OCI-LY1 (cell line): Measurements from ENCODE around the gene PSAP.

Experiments used
- H2AFZ ChIP-seq: fragments of 200-600 bp; sonication (generic), shearing (Covaris generic); 2 replicates; pipeline ENCODE4 v1.6.0; 2014; ENCODE audit warnings: antibody characterized with exemption, mild to moderate bottlenecking, low read length
- H3F3A ChIP-seq: fragments of 200-600 bp; sonication (generic), shearing (Covaris generic); 2 replicates; pipeline ENCODE4 v1.6.0; 2014; ENCODE audit warnings: mild to moderate bottlenecking, antibody characterized with exemption, low read length, moderate library complexity; ENCODE audit not compliant: insufficient read depth
- H3K27ac ChIP-seq: fragments of 200-600 bp; sonication (generic); 2 replicates; pipeline ENCODE4 v1.5.1; 2014; ENCODE audit warnings: low read length, mixed run types, mild to moderate bottlenecking, low read depth; ENCODE audit not compliant: poor library complexity, severe bottlenecking
- H3K27me3 ChIP-seq: fragments of 200-600 bp; sonication (generic); 2 replicates; pipeline ENCODE4 v1.6.0; 2014; ENCODE audit warnings: antibody characterized with exemption, mild to moderate bottlenecking, low read length, moderate library complexity; ENCODE audit not compliant: insufficient read depth
- H3K36me3 ChIP-seq: fragments of 200-600 bp; sonication (generic); 2 replicates; pipeline ENCODE4 v1.6.1; 2014; ENCODE audit warnings: mild to moderate bottlenecking, antibody characterized with exemption, low read length, moderate library complexity, mixed read lengths; ENCODE audit not compliant: insufficient read depth
- H3K4me1 ChIP-seq: fragments of 200-600 bp; sonication (generic); 2 replicates; pipeline ENCODE4 v1.5.1; 2014; ENCODE audit warnings: mild to moderate bottlenecking, low read length, moderate library complexity; ENCODE audit not compliant: insufficient read depth, severe bottlenecking
- H3K4me2 ChIP-seq: fragments of 200-600 bp; sonication (generic), shearing (Covaris generic); 2 replicates; pipeline ENCODE4 v1.6.1; 2014; ENCODE audit warnings: low read length
- H3K4me3 ChIP-seq: fragments of 200-600 bp; sonication (generic); 2 replicates; pipeline ENCODE4 v1.5.1; 2014; ENCODE audit warnings: low read length, low read depth, mild to moderate bottlenecking, mixed read lengths; ENCODE audit not compliant: poor library complexity, severe bottlenecking
- H3K79me2 ChIP-seq: fragments of 200-600 bp; shearing (Covaris generic); 2 replicates; pipeline ENCODE4 v1.6.1; 2016; ENCODE audit warnings: mixed run types, low read length, mixed read lengths; ENCODE audit not compliant: insufficient read depth
- H3K9ac ChIP-seq: fragments of 200-600 bp; sonication (generic), shearing (Covaris generic); 2 replicates; pipeline ENCODE4 v1.6.1; 2014; ENCODE audit warnings: mild to moderate bottlenecking, low read length, mixed read lengths
- H3K9me2 ChIP-seq: fragments of 200-600 bp; sonication (generic), shearing (Covaris generic); 2 replicates; pipeline ENCODE4 v1.6.1; 2014; ENCODE audit warnings: low read depth, mild to moderate bottlenecking, low read length, mixed read lengths
- H3K9me3 ChIP-seq: fragments of 200-600 bp; shearing (Covaris generic); 2 replicates; pipeline ENCODE4 v1.6.1; 2014; ENCODE audit warnings: low read length, mixed read lengths
- H4K20me1 ChIP-seq: fragments of 200-600 bp; sonication (generic), shearing (Covaris generic); 2 replicates; pipeline ENCODE4 v1.6.0; 2016; ENCODE audit warnings: mild to moderate bottlenecking, low read length; ENCODE audit not compliant: insufficient read depth
- EZH2 ChIP-seq: fragments of 200-600 bp; sonication (generic), shearing (Covaris generic); IDR thresholded peaks from 2 replicates; pipeline ENCODE4 v1.8.0; 2017; ENCODE audit warnings: borderline replicate concordance, mixed run types, mild to moderate bottlenecking, antibody characterized with exemption, low read length, moderate library complexity, mixed read lengths
- TF ChIP-seq, protein P1 (sequence below): fragments of 200-600 bp; sonication (generic), shearing (Covaris generic); IDR thresholded peaks from 2 replicates; pipeline ENCODE4 v1.5.1; 2017; ENCODE audit warnings: mild to moderate bottlenecking, antibody characterized with exemption, low read length, moderate library complexity, mixed read lengths

Gene PSAP

DNA sequence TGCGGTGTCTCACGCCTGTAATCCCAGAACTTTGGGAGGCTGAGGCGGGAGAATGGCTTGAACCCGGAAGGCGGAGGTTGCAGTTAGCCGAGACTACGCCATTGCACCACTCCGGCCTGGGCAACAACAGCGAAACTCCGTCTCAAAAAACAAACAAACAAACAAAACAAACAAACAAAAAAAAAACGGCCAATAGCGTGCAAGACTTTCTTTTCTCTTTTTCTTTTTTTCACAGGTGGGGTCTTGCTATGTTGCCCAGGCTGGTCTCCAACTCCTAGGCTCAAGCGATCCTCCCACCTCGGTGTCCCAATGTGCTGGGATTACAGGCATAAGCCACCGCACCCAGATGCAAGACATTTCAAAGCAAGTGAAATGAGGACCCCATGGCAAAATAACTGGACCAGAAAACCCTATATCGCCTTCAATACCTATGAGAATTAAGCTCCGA, 1.6 kb downstream of the PSAP start:
- peaks cover 8% of the 10 kb centered on the region; the same call in 1 of the 2 replicates for H3K36me3 ChIP-seq
- H4K20me1 ChIP-seq, result no peaks in the 10 kb centered on the region
- H3F3A ChIP-seq, result no peaks in the 10 kb centered on the region
- peak overlapping the region; percentile 94 for H3K4me3 ChIP-seq
- H3K9ac ChIP-seq, result no peak overlapping the region; the same call in 1 of the 2 replicates
- TF ChIP-seq, protein P1, sequence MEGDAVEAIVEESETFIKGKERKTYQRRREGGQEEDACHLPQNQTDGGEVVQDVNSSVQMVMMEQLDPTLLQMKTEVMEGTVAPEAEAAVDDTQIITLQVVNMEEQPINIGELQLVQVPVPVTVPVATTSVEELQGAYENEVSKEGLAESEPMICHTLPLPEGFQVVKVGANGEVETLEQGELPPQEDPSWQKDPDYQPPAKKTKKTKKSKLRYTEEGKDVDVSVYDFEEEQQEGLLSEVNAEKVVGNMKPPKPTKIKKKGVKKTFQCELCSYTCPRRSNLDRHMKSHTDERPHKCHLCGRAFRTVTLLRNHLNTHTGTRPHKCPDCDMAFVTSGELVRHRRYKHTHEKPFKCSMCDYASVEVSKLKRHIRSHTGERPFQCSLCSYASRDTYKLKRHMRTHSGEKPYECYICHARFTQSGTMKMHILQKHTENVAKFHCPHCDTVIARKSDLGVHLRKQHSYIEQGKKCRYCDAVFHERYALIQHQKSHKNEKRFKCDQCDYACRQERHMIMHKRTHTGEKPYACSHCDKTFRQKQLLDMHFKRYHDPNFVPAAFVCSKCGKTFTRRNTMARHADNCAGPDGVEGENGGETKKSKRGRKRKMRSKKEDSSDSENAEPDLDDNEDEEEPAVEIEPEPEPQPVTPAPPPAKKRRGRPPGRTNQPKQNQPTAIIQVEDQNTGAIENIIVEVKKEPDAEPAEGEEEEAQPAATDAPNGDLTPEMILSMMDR, result no peak
- no peak for TF ChIP-seq EZH2
- H3K4me1 ChIP-seq, result peaks cover 50% of the 10 kb centered on the region
- peak overlapping the region; percentile 84 for H3K4me2 ChIP-seq
- H3K27ac ChIP-seq, result no peak overlapping the region
- H3K9me2 ChIP-seq, result no peaks in the 10 kb centered on the region
- no peak overlapping the region for H2AFZ ChIP-seq
- H3K27me3 ChIP-seq, result no peaks in the 10 kb centered on the region
- H3K79me2 ChIP-seq, result peaks cover 63% of the 10 kb centered on the region
- H3K9me3 ChIP-seq, result no peaks in the 10 kb centered on the region

DNA sequence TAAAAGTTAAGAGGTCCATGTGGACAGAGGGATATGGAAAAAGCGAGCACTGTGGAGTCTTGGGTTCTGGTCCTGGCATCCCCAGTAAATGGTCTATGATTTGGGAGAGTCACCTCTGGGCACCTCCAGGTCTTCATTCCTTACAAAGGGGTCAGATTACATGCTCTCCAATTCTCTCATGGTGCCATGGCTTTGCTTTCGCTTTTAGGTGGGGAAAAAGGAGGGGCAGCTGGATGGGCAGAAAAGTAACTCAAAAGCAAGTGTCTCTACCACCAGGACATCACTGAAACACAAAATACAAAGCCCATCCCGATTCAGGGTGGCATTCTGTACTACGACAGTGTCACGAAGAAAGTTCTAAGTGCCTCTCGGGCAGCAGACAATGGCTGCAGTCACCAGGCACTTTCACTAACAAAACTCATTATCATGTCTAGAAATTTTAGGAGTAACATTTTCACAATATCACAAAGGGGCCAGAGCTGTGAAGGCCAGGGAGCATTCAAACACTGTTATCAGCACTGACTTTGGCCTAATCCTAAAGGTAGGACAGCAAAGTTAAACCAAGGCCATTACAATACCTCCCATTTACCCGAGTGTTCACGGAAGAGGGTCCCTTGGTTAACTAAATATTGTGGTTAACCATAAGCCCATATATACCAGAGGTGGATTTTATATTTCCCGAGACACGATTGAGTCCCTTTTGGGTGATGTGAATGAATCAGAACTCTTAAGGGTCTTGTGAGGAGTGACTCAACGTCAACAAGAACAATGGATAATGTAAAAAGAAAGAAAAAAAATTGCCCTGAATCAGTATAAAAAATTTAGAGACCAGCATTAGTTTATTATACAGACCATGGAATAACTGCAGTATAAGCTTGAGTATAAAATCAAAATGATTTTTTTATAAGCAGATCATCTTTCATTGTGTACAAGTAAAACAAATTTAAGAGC, 2.5 kb downstream of the PSAP start:
- Histone ChIP-seq H3K79me2 (peaks cover 70% of the 10 kb centered on the region), H3F3A (no peaks in the 10 kb centered on the region), H3K4me3 (peak overlapping the region; percentile 94), H3K9me3 (no peaks in the 10 kb centered on the region), H3K27me3 (no peaks in the 10 kb centered on the region), H3K4me1 (peaks cover 52% of the 10 kb centered on the region), H3K9ac (no peak overlapping the region), H2AFZ (no peak overlapping the region), H3K9me2 (no peaks in the 10 kb centered on the region), H3K27ac (no peak overlapping the region), H4K20me1 (no peaks in the 10 kb centered on the region), H3K36me3 (peaks cover 8% of the 10 kb centered on the region; the same call in 1 of the 2 replicates), H3K4me2 (peak overlapping the region; percentile 84)
- TF ChIP-seq, protein P1, result no peak
- no peak for TF ChIP-seq EZH2

DNA sequence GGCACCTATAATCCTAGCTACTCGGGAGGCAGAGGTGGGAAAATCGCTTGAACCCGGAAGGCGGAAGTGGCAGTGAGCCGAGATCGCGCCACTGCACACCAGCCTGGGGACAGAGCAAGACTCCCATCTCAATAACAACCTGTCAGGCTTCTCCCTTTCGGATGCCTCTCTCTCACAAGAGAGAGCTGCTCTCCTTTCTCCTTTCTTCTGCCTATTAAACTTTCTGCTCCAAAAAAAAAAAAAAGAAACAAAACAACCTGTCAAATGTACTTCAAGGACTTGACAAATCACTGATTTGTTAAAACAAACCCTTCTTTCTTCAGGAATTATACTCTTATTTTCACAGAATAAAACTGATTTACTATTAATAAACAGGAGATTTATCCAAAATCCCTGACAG, 3.6 kb downstream of the PSAP start:
- Histone ChIP-seq H3K79me2 (peaks cover 82% of the 10 kb centered on the region), H3K36me3 (peaks cover 8% of the 10 kb centered on the region; the same call in 1 of the 2 replicates), H3K9ac (no peak overlapping the region), H3K27ac (no peak overlapping the region), H2AFZ (no peak overlapping the region), H3K9me3 (no peaks in the 10 kb centered on the region), H3K4me2 (no peak overlapping the region), H4K20me1 (no peaks in the 10 kb centered on the region), H3K4me1 (peaks cover 59% of the 10 kb centered on the region), H3F3A (no peaks in the 10 kb centered on the region), H3K27me3 (no peaks in the 10 kb centered on the region), H3K4me3 (no peak overlapping the region), H3K9me2 (no peaks in the 10 kb centered on the region)
- TF ChIP-seq, protein P1, result no peak
